Activated CD4-positive, alpha-beta memory T cell treated with anti-CD3 and anti-CD28 coated beads for 36 hours (primary cell): ENCODE results near the gene FHL3. TPM values are rescaled to one million over a fixed set of nuclear protein-coding genes. Genes with fewer than 3 reads are reported as not detected.

ENCODE experiments used
- CTCF ChIA-PET: fragments of 350-600 bp; sonication (Branson Sonifier 250); formaldehyde crosslinking; loops from one replicate; lab custom pipeline; 2021; ENCODE audit warnings: antibody characterized with exemption, inconsistent platforms; lab: Charles Lee
- POLR2A ChIA-PET: fragments of 350-600 bp; sonication (Branson Sonifier 250); formaldehyde crosslinking; loops from one replicate; lab custom pipeline; 2021; ENCODE audit warnings: antibody characterized with exemption; lab: Charles Lee
- DNase-seq: peaks from one replicate; pipeline ENCODE4 v3.0.0-alpha.2; 2020
- H3K27ac Mint-ChIP-seq: one replicate; pipeline ENCODE4 v1.8.0; 2021; ENCODE audit warnings: mixed read lengths
- H3K27me3 Mint-ChIP-seq: one replicate; pipeline ENCODE4 v1.8.0; 2021; ENCODE audit warnings: mixed read lengths
- H3K36me3 Mint-ChIP-seq: one replicate; pipeline ENCODE4 v1.8.0; 2021; ENCODE audit warnings: mixed read lengths
- H3K4me1 Mint-ChIP-seq: one replicate; pipeline ENCODE4 v1.8.0; 2021; ENCODE audit warnings: low read depth, mixed read lengths
- H3K4me3 Mint-ChIP-seq: one replicate; pipeline ENCODE4 v1.8.0; 2021; ENCODE audit warnings: mild to moderate bottlenecking, mixed read lengths
- H3K9me3 Mint-ChIP-seq: one replicate; pipeline ENCODE4 v1.8.0; 2021; ENCODE audit warnings: mixed read lengths
- intact Hi-C: fragments of 100-400 bp; cut with micrococcal nuclease; formaldehyde crosslinking; loops from one replicate; pipeline ENCODE4 v1.15.1; 2023
- total RNA-seq, 2 experiments: library from RNA; stranded (reverse); gene quantifications; one replicate each; pipeline ENCODE4 v1.2.3, GENCODE V29; 2021

Gene FHL3
- total RNA-seq, 2 experiments from 2014 or later, result 14.4 to 14.7 TPM

DNA sequence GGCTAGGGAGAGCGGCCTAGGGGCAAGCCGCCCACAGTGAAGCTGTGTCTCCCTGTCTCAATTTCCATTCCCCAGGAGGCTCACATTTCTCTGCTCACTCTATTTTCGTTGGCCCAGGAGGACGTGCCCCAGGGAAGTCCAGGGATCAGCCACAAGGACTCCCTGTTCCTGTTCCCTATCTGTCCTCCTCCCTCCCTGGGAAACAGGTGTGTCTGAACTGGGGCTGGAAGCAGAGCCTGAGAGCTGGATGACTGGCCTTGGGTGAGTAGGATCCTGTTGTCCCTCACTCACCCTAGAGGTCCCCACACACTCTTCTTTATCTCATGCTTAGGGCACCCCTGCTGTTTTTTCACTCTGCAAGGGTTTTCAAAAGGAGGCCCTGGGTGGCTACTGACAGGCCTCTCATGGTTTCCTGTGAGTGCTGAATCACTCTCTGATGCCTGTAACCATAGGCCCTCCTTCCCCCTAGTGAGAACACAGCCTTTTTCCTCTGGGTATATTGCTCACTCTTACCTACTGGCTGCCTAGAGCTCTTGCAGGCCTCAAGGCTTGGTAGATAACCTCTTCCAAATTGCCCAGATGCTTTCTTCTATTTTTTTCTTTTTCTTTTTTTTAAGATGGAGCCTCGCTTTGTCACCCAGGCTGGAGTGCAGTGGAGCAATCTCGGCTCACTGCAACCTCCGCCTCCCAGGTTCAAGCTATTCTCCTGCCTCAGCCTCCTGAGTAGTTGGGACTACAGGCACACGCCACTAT, 4.0 kb upstream of the FHL3 start:
- Mint-ChIP-seq H3K9me3 (no peaks in the 10 kb centered on the region), H3K36me3 (peaks cover 18% of the 10 kb centered on the region), H3K27ac (peak overlapping the region; percentile 98), H3K4me3 (no peak overlapping the region), H3K27me3 (no peaks in the 10 kb centered on the region), H3K4me1 (peaks cover 48% of the 10 kb centered on the region)
- ChIA-PET POLR2A (interaction anchor here (0.6 to 1.3 kb wide), 6 partner anchors 15 to 850 kb away, joined by 3 to 7 read pairs (median 3); partner anchors contain the start of gene RRAGC), CTCF (interaction anchor here (0.6 to 6.7 kb wide), 6 partner anchors 16 to 543 kb away, joined by 3 to 69 read pairs (median 6); partner anchors contain the start of genes MTF1 and SF3A3)
- intact Hi-C loops, result loop anchor here (1.0 kb wide), 1 partner anchor 14 kb away; no protein-coding TSS in a partner anchor
- peak; percentile 80 for DNase-seq

DNA sequence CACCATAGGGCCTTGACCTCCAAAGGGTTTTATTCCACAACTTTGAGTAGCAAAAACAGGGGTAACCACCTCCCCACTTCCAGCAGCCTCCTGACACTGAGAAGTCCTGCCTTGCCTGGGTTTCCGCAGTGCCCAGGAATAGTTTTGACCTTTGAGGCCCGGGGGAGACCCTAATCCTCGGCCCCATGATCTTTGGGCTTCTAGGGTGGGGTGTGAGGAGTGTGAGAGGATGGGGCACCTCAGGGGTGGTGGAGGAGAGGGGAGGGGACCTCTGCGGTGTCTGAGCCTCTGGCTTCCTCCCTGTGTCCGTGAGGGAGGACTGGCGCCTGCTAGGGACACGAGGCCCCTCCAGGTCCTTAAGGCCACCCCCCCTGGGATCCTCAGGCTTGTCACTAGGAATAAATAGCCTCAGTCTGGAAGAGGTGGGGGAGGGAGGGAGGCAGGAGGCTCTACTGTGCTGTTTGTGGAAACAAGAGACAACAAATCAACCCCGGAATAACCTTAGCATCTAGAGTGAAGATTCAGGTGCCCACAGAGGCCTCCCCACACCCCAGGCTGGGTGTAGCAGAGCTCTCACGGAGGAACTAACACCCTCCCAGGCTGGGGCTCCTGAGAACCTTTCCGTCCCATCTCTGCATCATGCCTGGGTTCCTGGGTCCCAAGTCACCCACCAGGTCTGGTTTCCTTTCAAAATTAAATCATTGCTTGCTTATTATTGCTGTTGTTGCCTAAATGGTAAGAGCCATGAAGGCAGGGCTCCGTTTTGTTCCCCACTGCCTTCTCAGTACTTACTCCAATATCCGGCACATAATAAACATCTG, 904 bp upstream of the FHL3 start:
- peak overlapping the region; percentile 48 for H3K4me3 Mint-ChIP-seq
- POLR2A ChIA-PET, result no interaction called here
- CTCF ChIA-PET, result no interaction called here
- DNase-seq, result no peak
- no peak overlapping the region for H3K27ac Mint-ChIP-seq
- intact Hi-C loops, result no loop called here
- H3K36me3 Mint-ChIP-seq, result peaks cover 4% of the 10 kb centered on the region
- peaks cover 43% of the 10 kb centered on the region for H3K4me1 Mint-ChIP-seq
- no peaks in the 10 kb centered on the region for H3K9me3 Mint-ChIP-seq
- H3K27me3 Mint-ChIP-seq, result peaks cover 1% of the 10 kb centered on the region

- intact Hi-C loops, result no loop called here
- Mint-ChIP-seq H3K27me3 (peaks cover 1% of the 10 kb centered on the region), H3K27ac (peak overlapping the region; percentile 61), H3K36me3 (peaks cover 4% of the 10 kb centered on the region), H3K9me3 (no peaks in the 10 kb centered on the region), H3K4me1 (peaks cover 41% of the 10 kb centered on the region), H3K4me3 (peak overlapping the region; percentile 80)
- DNase-seq, result no peak
- POLR2A ChIA-PET, result interaction anchor here (1.4 kb wide), 1 partner anchor 8 kb away, joined by 6 read pairs; the partner anchor contains the start of gene UTP11
- CTCF ChIA-PET, result interaction anchor here (1.1 to 1.5 kb wide), 2 partner anchors 14 to 67 kb away, joined by 4 to 10 read pairs; no protein-coding TSS in a partner anchor
These were observed 818 bp downstream of the FHL3 start for GRCh38 chr1:38004284-38005108.

DNA sequence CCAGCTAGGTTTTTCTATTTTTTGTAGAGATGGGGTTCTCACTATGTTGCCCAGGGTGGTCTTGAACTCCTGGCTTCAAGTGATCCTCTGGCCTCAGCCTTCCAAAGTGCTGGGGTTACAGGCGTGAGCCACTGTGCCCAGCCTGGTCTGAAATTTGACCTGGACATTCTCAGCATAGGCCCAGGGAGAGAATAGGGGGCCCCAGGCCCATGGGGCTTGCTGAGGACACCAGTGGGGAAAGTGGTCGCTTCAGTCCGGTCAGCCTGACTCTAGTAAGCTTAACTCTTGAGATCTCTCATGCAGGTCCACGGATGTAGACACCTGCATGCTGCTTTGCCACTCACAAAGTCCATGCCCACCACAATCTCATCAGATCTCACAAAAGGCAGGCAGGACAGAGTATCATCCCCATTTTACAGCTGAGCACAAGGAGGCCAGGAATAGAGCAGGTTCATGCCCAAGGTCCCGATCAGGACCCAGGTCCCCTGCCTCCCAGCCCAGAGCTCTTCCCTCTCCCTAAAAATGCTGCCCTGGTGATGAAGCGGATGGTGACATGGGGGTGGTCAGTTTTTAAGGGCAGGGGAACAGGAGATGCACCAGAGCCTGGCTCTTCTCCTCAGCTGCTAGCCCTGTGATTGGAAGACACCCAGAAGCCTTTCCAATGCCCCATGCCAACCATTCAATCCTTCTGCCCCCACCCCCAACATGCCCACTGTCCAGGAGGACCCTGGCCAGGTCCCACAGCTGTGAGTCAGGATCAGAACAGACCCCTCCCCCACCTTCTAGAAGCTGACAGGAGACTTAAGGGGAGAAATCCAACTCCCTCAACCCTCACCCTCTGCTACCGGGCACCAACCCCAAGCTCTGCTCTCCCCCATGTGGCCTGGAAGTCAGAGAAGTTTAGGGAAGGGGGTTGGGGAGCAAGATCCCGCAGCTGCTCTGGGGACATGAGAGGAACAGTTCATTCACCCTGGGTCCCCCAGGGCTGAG, 1.8 kb downstream of the FHL3 start:
- Mint-ChIP-seq H3K27ac (peak overlapping the region; percentile 61), H3K36me3 (peaks cover 6% of the 10 kb centered on the region), H3K27me3 (peaks cover 1% of the 10 kb centered on the region), H3K4me3 (peak overlapping the region; percentile 80), H3K9me3 (no peaks in the 10 kb centered on the region), H3K4me1 (peaks cover 40% of the 10 kb centered on the region)
- intact Hi-C loops, result no loop called here
- ChIA-PET POLR2A (interaction anchor here (1.2 to 1.4 kb wide), 2 partner anchors 9 to 13 kb away, joined by 4 to 6 read pairs; partner anchors contain the start of gene UTP11), CTCF (interaction anchor here (0.7 to 1.5 kb wide), 3 partner anchors 10 to 68 kb away, joined by 4 to 10 read pairs (median 5); no protein-coding TSS in a partner anchor)
- no peak for DNase-seq

GRCh38 chr1:38000529-38001455, 4.5 kb downstream of the FHL3 start:
- no peak for DNase-seq
- Mint-ChIP-seq H3K9me3 (no peaks in the 10 kb centered on the region), H3K27me3 (peaks cover 1% of the 10 kb centered on the region), H3K36me3 (peaks cover 10% of the 10 kb centered on the region), H3K4me3 (no peak overlapping the region), H3K27ac (peak overlapping the region; percentile 52), H3K4me1 (peaks cover 41% of the 10 kb centered on the region)
- intact Hi-C loops, result no loop called here
- CTCF ChIA-PET, result interaction anchor here (0.9 to 2.2 kb wide), 2 partner anchors 10 to 26 kb away, joined by 3 to 19 read pairs; partner anchors contain the start of gene SF3A3
- POLR2A ChIA-PET, result interaction anchor here (0.8 kb wide), 1 partner anchor 13 kb away, joined by 3 read pairs; no protein-coding TSS in a partner anchor

DNA sequence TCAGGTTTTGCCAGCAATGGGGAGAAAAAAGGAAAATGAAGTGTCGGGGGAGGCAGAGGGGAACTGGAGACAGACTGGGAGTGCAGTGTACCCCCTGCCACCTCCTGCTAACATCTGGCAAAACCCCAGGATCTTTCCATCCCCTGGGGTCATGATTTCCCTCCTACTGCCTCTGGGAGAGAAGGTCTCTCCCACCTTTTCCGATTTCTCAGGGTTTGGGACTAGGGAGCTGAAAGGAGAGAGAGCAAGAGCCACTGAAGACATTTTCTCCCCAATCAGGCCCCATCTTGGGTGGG, 5.1 kb downstream of the FHL3 start:
- Mint-ChIP-seq H3K4me1 (peaks cover 43% of the 10 kb centered on the region), H3K27me3 (peaks cover 1% of the 10 kb centered on the region), H3K9me3 (no peaks in the 10 kb centered on the region), H3K36me3 (peaks cover 10% of the 10 kb centered on the region), H3K4me3 (no peak overlapping the region), H3K27ac (peak overlapping the region; percentile 52)
- ChIA-PET POLR2A (interaction anchor here (0.8 kb wide), 1 partner anchor 13 kb away, joined by 3 read pairs; no protein-coding TSS in a partner anchor), CTCF (interaction anchor here (0.9 to 2.2 kb wide), 2 partner anchors 10 to 27 kb away, joined by 3 to 19 read pairs; partner anchors contain the start of gene SF3A3)
- intact Hi-C loops, result no loop called here
- DNase-seq, result no peak

DNA sequence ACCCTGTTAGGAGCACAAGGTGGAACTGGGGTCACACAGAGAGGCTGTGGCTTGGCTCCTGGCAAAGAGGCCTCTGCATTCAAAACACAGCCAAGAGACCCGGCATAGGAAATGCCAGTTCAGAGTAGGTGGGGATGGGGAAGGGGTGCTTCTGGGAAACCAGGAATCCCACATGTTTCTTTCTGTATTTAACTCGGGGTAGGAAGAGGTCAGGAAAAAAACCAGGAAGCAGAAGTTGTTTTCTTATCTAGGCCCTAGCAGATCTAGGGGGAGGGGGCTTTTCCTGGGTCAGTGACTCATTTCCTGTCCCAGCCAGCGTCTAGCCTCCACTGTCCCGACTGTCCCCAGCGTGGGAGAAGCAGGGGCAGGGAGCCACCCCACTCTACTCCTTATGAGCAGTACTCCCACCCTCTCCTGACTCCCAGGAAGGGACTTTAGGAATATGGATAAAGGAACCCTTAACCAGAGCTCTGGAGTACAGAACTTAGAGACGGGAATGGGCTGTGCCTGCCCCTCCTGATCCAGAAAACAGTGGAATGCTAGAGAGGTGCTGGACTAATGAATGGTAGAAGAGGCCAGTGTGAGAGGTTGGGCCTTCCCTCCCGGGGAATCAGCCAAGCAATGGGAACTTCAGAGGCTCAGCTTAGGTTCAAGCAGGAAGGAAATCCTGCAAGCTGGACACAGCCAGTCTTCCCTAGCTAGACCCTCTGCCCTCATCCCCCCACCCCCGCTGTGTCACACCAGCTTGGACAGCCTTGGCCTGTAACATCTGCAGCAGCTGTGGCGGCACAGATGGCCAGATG, 5.7 kb downstream of the FHL3 start:
- peaks cover 47% of the 10 kb centered on the region for H3K4me1 Mint-ChIP-seq
- H3K4me3 Mint-ChIP-seq, result no peak overlapping the region
- peaks cover 10% of the 10 kb centered on the region for H3K36me3 Mint-ChIP-seq
- ChIA-PET CTCF (interaction anchor here (2.2 kb wide), 1 partner anchor 9 kb away, joined by 19 read pairs; the partner anchor contains the start of gene SF3A3), POLR2A (interaction anchor here (2.2 kb wide), 1 partner anchor 14 kb away, joined by 6 read pairs; the partner anchor contains the start of gene UTP11)
- H3K27ac Mint-ChIP-seq, result peak overlapping the region; percentile 82
- H3K27me3 Mint-ChIP-seq, result peaks cover 1% of the 10 kb centered on the region
- H3K9me3 Mint-ChIP-seq, result no peaks in the 10 kb centered on the region
- intact Hi-C loops, result no loop called here
- peak; percentile 39 for DNase-seq

GRCh38 chr1:37998913-37999429, 6.3 kb downstream of the FHL3 start:
- intact Hi-C loops, result no loop called here

More at GRCh38 chr1:37998913-37999429, 6.3 kb downstream of the FHL3 start:
- Mint-ChIP-seq H3K27ac (peak overlapping the region; percentile 82), H3K4me1 (peaks cover 43% of the 10 kb centered on the region), H3K4me3 (no peak overlapping the region), H3K9me3 (no peaks in the 10 kb centered on the region), H3K27me3 (peaks cover 1% of the 10 kb centered on the region), H3K36me3 (peaks cover 6% of the 10 kb centered on the region)
- ChIA-PET POLR2A (interaction anchor here (1.0 to 2.2 kb wide), 2 partner anchors 14 to 17 kb away, joined by 3 to 6 read pairs; partner anchors contain the start of gene UTP11), CTCF (interaction anchor here (2.2 kb wide), 1 partner anchor 9 kb away, joined by 19 read pairs; the partner anchor contains the start of gene SF3A3)
- peak; percentile 37 for DNase-seq
